Measurements from ENCODE around the gene PRPF19.

Gene PRPF19

DNA sequence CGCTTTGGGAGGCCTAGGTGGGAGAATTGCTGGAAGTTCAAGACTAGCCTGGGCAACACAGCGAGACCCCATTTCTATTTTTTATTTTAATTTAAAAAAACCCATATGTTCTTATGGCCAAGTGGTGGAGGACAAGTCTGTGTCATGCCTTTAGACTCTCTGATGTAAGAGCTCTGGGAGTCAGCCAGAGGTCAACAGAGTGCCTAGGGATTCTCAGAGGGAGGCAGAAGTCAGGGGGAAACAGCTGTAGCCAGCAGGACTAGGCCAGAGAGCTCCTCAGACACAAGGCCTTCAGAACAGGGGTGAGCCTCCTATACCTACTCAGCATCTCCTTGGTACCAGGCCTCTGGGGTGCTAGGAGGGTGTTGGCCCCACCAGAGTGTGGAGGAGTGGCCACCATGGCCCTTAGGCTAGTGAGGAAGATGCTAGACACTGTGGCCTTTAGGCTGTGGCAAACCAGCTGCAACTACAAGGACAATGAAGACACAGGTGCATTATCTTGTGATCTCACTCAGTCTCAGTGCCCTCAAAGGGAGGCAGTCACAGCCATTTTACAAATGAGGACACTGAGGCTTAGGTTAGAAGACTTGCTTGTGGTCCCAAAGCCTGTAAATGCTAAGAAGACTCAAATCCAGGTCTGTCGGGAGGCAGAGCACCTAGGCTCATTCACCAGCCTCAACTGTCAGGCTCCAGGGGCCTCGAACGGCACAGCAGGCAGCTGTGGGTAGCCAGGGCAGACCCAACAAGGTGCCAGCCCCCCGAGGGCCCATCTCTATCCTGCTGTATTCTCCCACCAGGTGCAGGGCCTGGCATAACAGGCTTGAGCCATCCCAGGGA, 34.0 kb downstream of the PRPF19 start:
- no peak for DNase-seq

DNA sequence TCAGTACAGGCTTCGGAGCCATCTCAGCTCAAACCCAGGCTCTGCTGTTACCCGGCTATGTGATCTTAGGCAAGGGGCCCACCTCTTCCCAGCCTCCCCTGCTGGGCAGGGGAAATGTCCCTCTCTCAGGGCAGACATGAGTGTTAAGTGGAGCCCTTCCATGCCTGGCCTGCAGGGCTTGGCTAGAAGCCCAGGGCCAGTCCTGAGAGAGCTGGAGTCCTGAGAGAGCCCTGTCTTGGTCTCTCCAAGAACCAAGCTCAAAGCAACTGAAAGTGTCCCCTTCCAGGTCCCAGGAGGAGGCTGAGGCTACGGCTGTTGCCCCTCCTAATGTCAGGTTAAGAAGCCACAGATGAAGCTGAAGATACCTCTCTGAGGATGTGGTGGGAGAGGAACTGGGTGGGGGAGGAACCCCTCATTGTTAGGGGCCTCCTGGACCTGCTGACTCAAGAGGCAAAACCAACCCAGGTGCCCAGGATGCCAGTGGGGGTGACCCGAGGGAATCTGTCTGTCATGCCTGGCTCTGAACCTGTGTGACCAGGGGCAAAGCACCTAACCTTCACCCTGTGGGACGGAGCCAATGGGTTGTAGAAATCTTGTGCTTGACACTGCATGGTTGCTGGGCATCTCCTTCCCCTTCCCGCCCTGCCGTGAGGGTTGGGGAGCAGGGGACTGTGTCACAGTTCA, 34.9 kb downstream of the PRPF19 start:
- DNase-seq: no peak

DNA sequence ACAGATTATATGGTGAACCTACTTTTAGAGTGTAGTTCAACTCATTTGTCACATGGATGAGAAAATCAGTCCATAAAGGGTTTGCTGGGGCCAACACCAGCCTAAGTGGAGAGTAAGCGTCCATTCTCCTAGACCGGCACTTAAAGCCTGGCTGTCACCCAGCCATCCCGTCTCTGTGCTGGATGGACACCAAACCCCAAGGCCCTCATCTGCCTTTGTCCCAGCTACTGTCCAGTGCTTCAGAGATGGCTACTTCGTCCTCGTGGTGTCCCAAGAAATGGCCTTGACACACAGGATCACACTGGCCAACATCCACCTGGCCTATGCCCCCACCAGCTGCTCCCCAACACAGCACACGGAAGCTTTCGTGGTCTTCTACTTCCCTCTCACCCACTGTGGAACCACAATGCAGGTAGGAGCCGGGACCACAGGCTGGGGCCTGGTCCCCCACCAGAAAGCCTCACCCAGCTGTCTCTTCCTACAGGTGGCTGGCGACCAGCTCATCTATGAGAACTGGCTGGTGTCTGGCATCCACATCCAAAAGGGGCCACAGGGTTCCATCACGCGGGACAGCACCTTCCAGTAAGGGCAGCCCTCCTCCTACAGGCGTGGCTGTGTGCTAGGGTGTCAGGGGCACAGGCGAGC, 35.5 kb downstream of the PRPF19 start:
- DNase-seq: no peak

DNA sequence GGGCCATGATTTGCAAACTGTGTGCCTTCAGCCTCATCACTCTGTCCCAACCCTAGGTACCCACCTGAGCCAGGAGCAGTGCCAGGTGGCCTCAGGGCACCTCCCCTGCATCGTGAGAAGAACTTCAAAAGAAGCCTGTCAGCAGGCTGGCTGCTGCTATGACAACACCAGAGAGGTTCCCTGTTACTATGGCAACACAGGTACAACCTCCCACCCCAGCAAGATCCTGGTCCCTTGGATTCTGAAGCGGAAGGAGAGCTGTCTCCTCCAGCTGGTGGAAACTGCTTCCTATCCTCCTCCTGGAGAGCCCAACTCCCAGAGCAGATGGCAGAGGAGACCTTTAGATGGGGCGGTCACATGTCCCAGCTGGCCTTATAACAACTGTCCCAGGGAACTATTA, 36.1 kb downstream of the PRPF19 start:
- no peak for DNase-seq

DNA sequence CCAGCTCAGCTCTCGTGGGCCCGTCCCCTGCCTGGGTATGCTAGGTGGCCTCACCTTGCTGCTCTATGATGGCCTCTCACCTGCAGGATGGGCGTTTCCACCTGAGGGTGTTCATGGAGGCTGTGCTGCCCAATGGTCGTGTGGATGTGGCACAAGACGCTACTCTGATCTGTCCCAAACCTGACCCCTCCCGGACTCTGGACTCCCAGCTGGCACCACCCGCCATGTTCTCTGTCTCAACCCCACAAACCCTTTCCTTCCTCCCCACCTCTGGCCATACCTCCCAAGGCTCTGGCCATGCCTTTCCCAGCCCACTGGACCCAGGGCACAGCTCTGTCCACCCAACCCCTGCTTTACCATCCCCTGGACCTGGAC, 36.9 kb downstream of the PRPF19 start:
- no peak for DNase-seq

DNA sequence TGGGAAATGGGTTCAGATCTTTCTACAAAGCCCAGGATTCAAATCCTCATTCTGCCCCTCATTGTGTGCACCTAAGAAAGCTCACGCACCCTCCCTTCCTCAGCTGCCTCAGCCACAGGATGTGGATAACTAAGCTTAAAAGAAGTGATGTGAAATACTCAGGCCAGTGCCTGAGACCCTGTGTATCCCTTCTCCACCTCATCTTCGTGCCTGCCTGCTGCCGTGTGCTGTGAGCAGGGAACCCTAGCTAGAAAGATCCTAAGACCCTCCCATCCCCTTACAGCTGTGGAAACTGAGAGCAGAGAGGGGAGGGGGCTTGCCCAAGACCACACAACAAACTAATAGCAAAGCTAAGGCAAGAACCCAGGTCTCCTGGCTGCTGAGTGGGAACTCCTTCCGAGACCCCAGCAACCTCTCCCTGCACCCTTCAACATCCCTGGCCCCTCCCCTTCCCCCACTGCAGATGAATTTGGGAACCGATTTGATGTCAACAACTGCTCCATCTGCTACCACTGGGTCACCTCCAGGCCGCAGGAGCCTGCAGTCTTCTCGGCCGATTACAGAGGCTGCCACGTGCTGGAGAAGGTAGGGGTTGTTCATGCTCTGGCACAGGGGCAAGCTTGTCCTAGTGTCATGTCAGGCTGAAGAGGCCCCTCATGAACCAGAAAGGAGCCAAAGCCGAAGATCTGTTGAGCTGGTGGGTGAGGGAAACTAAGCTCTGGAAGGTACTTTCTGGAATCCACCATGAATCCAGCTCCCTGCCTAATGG, 37.5 kb downstream of the PRPF19 start:
- no peak for DNase-seq

DNA sequence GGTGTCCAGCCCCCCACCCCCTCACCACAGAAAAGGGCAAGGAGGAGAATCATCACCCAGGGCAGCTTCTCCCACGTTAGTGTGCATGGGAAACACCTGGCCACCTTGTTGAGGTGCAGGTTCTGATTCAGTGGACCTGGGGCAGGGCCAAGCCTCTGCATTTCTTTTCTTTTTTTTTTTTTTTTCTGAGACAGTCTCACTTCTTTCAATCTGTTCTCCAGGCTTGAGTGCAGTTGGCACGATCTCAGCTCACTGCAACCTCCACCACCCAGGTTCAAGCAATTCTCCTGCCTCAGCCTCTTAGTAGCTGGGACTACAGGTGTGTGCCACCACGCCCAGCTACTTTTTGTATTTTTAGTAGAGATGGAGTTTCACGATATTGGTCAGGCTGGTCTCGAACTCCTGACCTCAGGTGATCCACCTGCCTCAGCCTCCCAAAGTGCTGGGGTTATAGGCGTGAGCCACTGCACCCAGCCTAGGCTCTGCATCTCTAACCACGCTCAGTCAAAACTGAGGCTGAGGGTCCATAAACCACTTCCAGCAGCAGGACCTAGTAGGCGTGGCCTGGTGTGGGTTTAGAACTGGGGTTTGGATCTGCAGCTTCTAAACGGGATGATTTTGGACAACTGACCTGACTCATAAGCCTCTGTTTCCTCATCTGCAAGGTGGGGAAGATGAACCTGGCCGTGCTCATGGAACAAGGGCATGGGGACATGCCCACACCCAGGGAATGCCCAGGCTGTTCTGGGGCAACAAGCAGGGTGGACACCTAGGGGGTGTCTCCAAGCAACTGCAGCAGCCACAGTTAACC, 38.3 kb downstream of the PRPF19 start:
- DNase-seq: no peak

DNA sequence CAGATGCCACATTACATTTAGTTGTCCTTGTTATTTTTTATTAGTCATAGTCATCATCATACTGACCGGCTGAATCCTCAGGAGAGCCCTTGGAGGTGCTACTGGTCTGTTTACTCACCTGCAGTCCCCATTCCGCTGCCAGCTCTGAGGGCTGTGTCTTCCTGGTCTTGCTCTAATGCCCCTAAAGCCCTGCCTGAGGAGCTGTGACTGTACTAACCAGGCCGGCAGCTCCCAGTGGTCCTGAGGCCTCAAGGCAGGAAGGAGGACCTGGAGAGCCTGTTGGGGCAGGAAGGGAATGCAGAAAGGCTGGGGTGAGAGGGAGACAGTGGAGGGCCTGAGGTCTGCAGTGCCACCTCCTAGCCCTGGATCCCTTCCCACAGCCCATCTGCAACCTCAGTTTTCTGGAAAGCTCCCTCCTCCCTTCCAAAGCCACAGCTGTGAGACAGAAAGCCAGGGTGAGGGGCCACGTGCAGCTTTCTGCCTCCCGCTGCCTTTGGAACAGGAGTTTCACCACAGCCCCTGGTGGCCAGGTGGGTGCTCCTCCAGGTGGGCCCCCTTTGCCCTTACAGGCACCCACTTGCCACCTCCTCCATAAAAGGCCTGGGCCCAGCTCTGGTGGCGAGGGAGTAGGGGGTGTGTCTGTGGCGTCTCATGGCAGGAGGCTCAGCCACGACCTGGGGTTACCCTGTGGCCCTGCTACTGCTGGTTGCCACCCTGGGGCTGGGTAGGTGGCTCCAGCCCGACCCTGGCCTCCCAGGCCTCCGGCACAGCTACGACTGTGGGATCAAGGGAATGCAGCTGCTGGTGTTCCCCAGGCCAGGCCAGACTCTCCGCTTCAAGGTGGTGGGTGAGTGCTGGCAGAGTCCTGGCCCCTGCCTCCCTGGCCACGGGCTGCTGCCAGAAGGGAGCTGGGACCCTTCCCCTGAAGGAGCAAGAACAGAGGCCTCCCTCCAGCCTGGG, 39.2 kb downstream of the PRPF19 start, which contains the start of gene ZP1:
ZP1 (plus strand) TSS at position 632 of the 960 bp plus-strand sequence; CDS start at position 652, 20 bp downstream.
- no peak for DNase-seq

DNA sequence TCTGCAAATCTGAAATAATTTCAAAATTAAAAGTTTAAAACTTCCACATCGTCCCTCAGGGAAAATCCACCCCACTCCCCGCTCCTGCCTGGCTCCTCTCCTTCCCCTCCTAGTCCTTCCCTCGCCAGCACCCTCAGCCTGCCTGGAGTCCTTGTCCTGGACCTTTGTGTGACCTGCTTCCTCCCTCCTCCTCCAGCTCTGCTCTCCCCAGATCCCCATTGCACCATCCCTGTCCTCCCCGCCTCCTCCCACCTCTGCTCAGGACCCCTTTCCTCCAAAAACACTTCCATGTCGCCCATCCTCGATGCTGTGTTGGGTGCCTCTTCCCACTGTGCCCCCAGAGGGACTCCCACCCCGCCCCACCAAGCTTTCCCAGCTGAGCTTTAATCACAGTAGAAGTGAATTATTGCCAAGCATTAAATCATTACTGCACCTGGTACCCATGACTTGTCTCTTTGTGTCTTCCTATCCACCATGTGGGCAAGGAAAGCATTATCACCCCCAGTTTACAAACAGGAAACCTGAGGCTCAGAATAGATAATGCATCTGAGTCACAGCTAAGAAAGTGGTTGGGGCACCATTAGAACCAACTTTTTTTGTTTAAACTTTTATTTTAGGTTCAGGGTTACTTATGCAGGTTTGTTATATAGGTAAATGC, 41.4 kb downstream of the PRPF19 start:
- no peak for DNase-seq

DNA sequence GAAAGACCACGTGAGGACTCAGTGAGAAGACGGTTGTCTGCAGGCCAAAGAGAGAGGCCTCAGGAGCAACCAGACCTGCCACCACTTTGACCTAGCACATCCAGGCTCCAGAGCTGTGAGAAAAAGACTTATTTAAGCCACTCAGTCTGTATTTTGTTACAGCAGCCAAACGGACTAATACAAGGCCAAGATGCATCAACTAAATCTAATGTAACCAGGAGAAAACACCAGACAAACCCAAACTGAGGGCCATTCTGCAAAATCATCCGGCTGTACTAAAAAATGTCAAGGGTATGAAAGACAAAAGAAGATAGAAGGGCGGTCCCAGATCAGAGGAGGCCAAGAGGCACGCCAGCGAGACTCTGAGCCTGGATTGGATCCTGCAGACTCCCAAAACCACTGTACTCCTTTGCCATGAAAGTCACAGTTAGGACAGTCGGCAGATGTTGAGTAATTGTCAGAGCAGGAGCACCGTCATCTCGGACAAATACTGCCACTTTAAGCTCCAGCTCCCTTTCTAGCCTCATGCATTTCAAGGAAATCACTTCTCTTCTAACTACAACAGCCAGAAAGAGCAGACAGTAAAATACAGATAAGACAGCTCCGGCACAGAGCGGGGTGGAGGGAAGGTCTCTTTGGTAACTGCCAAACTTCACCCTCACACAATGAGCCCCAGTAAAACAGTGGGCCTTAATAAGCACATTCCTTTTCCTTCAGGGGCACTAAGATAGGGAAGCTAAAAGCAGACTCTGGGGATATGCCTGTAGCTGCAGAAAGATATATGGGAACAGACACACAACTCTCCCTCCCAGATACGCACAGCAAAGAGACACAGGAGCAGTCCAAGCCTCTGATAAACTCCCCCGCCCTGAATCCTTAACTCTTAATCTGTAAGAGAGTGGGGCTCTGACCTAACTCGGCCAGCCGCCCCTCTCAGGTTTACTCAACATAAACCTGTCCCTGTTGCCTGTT, 42.5 kb downstream of the PRPF19 start:
- DNase-seq: no peak

DNA sequence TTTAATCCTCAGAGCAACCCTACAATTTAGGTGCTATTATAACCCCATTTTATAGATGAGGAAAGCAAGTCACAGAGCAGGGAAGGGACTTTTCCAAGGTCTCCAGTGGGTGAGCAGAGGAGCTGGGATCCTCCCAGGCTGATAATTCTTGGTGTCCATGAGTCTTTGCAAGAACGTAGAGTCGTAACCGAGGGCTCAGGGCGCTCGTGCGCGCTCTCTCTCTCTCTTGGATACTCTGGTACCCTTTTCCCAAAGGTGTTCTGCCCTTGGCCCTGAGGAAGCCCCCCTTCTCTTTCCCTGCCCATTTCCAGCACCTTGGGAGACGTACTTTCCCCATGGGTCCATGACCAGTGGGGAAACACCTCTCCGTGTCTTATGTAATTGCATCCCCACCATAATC, 44.2 kb downstream of the PRPF19 start:
- no peak for DNase-seq

DNA sequence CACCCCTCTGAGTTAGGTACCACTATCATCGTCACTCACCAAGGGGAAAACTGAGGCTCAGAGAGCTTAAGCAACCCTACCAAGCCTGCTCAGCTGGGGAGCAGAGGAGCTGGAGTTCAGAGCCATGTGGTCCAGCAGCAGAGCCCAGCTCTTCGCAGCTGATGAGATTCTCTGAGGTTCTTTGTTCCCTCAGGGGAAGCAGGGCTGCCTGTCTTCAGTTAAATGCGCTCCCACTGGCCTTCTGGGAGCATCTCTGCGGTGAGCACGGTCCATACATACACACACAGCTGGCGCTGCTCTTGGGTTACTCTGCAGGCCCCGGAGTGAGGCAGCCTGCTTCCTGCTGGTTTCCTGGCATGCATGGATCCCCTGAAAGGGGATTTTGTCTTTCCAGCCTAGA, 45.4 kb downstream of the PRPF19 start:
- no peak for DNase-seq

DNA sequence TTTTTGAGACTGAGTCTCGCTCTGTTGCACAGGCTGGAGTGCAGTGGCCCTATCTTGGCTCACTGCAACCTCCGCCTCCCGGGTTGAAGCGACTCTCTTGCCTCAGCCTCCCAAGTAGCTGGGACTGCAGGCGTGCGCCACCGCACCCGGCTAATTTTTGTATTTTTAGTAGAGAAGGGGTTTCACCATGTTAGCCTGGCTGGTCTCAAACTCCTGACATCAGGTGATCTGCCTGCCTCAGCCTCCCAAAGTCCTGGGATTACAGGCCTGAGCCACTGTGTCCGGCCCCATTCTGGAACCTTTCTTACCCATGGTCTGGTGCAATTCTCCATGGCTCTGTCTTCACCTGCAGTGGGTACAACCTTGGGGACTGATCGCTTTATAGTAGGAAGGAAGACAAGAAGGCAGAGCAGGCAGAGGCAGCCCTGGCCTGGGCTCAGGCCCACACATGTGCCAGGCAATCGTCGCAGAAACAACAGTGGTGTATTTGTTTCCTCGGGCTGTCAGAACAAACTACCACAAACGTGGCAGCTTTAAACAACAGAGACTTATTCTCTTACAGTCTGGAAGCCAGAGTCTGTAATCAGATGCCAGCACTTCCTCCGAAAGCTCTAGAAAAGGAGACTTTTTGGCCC, 46.7 kb downstream of the PRPF19 start:
- DNase-seq: no peak

DNA sequence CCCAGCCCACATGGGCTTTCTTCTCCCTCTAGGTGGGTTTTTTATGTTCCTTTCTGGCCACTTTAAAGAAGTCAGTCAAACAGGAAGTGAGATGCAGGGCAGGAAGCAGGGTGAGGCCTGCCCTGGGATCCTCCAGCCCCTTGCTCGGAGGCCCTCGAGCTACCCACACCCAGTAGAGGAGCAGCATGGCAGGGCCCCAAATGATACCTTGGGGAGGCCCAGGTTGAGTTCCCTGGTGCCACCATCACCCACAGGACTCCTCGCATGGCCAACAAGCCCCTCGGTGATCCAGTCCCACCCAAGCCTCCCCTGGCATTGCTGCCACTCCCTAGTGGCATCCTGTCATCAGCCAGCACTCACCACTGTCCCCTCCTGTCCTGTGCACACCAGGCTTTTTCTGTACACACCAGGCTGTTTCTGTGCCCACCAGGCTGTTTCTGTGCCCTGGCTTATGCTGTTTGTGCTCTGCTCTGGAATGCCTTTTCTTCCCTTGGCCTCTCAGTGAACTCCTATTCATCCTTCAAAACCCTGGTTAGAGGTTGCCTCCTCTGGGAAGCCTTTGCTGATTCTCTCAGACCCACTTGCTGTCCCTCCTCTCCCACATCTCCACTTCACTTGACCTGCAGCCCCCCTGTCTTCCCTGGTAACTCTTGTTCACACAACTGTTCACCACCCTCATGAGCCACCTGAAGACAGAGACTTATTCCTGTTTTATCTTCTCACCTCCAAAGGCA, 47.5 kb downstream of the PRPF19 start:
- DNase-seq: no peak

DNA sequence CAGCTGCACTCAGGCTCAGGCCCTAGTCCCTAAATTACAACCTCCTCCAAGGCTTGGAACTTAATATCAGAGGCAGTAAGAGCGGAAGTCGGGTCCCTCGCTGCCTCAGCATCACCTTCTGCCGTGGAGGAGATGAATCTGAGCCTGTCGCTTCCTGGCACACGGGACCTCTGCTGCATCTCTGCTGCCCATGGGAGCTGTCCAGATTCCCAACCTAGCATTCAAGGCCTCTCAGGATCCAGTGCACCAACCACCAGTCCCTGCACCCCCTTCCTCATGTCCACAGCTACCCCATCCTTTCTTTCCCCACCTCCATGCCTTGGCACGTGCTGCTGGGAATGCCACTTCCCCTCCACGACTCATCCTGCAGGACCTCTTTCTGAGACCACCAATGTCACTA, 48.1 kb downstream of the PRPF19 start:
- no peak for DNase-seq

DNA sequence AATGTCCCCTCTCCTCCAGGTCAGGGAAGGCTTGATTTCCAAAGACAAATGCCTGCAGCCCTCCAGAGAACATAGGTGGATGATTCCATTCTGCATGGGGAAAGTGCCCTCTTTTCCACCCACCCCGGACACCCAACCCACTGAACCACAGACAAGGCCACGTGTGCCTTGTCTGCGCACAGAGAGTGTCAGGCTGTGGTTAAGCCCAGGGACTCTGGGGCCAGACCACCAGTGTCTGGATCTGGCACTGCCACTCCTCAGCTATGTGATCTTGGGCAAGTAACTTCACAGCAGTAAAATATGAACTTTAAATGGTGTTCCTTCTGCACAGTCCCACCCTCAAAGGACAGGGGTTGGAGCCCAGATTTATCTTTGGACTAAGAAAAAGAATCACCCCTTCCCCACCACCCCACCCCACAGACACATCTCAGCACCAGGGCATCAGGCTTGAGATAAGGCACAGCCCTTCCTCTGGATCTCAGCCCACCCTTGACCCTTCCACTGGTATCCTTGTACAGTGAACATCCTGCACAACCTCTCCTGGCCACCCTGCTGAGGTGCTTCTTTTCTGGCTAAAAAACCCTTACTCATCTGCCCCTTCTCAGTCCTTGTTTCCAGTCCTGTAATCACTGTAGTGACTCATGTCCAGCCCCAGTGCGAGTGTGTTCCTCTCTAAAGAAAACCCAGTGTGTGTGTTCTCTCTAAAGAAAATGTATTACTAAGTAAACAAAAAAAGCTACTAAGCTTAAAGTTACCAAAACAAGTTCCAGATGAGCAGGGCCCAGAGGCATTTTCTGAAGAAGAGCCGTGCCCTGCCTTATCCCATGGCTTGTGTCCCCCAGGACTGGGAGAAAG, 48.8 kb downstream of the PRPF19 start:
- no peak for DNase-seq
